ENCODE measurements around the gene EIF1B.

- no peak for TF ChIP-seq CTCF (IDR thresholded peaks at IDR 0.05)
- TF ChIP-seq POLR2A (IDR thresholded peaks at IDR 0.05) = no peak
Measured at GRCh38 chr3:40278791-40279190, 30.7 kb upstream of the EIF1B start.
